ENCODE data around the gene TPP2. TPM values are rescaled to one million over a fixed set of nuclear protein-coding genes. Genes with fewer than 3 reads are reported as not detected.

Gene TPP2
- total RNA-seq, 2 donors from 2014 or later: 31.4 to 31.8 TPM

- no peak overlapping the region for H3K4me3 ChIP-seq
- no peak overlapping the region for H3K27ac ChIP-seq
- 64% methylated on average over 14 of the region's 14 CpGs for WGBS
- TF ChIP-seq POLR2AphosphoS5 (IDR thresholded peaks at IDR 0.05): no peak
- no peak for TF ChIP-seq POLR2A (IDR thresholded peaks at IDR 0.05)
- H3K9me3 ChIP-seq: no peaks in the 10 kb centered on the region
- DNase-seq (ENCODE audit: low spot score): no peak
- no peaks in the 10 kb centered on the region for H3K4me1 ChIP-seq (replicated peaks)
- no peaks in the 10 kb centered on the region for H3K36me3 ChIP-seq
- intact Hi-C loops (cut with DNase I): loop anchor here (5.0 kb wide), 1 partner anchor 103 kb away; the partner anchor contains the start of gene TPP2
- H3K27me3 ChIP-seq (replicated peaks; ENCODE audit: insufficient read depth): no peaks in the 10 kb centered on the region
Measured at GRCh38 chr13:102700088-102701031, 103.6 kb downstream of the TPP2 start.

GRCh38 chr13:102701331-102701730 is 104.5 kb downstream of the TPP2 start:
- DNase-seq (ENCODE audit: low spot score): no peak
- intact Hi-C loops (cut with DNase I): loop anchor here (5.0 kb wide), 1 partner anchor 104 kb away; the partner anchor contains the start of gene TPP2
- H3K4me1 ChIP-seq (replicated peaks): no peaks in the 10 kb centered on the region
- H3K4me3 ChIP-seq: no peak overlapping the region
- no peaks in the 10 kb centered on the region for H3K9me3 ChIP-seq
- no peak for TF ChIP-seq POLR2A (IDR thresholded peaks at IDR 0.05)
- TF ChIP-seq POLR2AphosphoS5 (IDR thresholded peaks at IDR 0.05): no peak
- TF ChIP-seq CTCF (IDR thresholded peaks at IDR 0.05): no peak
- H3K27me3 ChIP-seq (replicated peaks; ENCODE audit: insufficient read depth): no peaks in the 10 kb centered on the region
- H3K36me3 ChIP-seq: no peaks in the 10 kb centered on the region
- WGBS: 80% methylated on average over 5 of the region's 5 CpGs
- H3K27ac ChIP-seq: no peak overlapping the region

GRCh38 chr13:102702965-102703725 is 106.4 kb downstream of the TPP2 start:
- Histone ChIP-seq H3K4me3 (no peak overlapping the region), H3K27ac (no peak overlapping the region), H3K27me3 (replicated peaks; ENCODE audit: insufficient read depth) (no peaks in the 10 kb centered on the region), H3K9me3 (no peaks in the 10 kb centered on the region), H3K36me3 (no peaks in the 10 kb centered on the region), H3K4me1 (replicated peaks) (no peaks in the 10 kb centered on the region)
- TF ChIP-seq POLR2AphosphoS5 (IDR thresholded peaks at IDR 0.05) (no peak), POLR2A (IDR thresholded peaks at IDR 0.05) (no peak), CTCF (IDR thresholded peaks at IDR 0.05) (no peak)
- intact Hi-C loops (cut with DNase I): loop anchor here (5.0 kb wide), 1 partner anchor 106 kb away; the partner anchor contains the start of gene TPP2
- WGBS: 52% methylated on average over 8 of the region's 8 CpGs
- no peak for DNase-seq (ENCODE audit: low spot score)

- Histone ChIP-seq H3K9me3 (no peaks in the 10 kb centered on the region), H3K27me3 (replicated peaks; ENCODE audit: insufficient read depth) (no peaks in the 10 kb centered on the region), H3K4me3 (no peak overlapping the region), H3K36me3 (no peaks in the 10 kb centered on the region), H3K27ac (no peak overlapping the region), H3K4me1 (replicated peaks) (no peaks in the 10 kb centered on the region)
- intact Hi-C loops (cut with DNase I): loop anchor here (5.0 kb wide), 1 partner anchor 106 kb away; the partner anchor contains the start of gene TPP2
- no peak for DNase-seq (ENCODE audit: low spot score)
- TF ChIP-seq CTCF (IDR thresholded peaks at IDR 0.05) (no peak), POLR2AphosphoS5 (IDR thresholded peaks at IDR 0.05) (no peak), POLR2A (IDR thresholded peaks at IDR 0.05) (no peak)
Measured at GRCh38 chr13:102703726-102704035, 106.9 kb downstream of the TPP2 start.

Data from prostate gland (tissue), 2 donors.